IgD-negative memory B cell (primary cell): ENCODE data around the gene RCOR1. TPM values are rescaled to one million over a fixed set of nuclear protein-coding genes. Genes with fewer than 3 reads are reported as not detected.
"Not testable (repeated sequence)": the region's sequence is repeated elsewhere in the genome, so short reads cannot be mapped to it uniquely, and the experiment has no call there.

Experiments
- H3K27ac Mint-ChIP-seq, 3 donors: one replicate each; pipeline ENCODE4 v1.8.0; 2020 to 2022; ENCODE audit warnings: mild to moderate bottlenecking in 3 of 3, mixed read lengths in 3 of 3, moderate library complexity in 1 of 3
- H3K27me3 Mint-ChIP-seq: one replicate; pipeline ENCODE4 v1.8.0; 2021; ENCODE audit warnings: mixed read lengths
- H3K36me3 Mint-ChIP-seq: one replicate; pipeline ENCODE4 v1.8.0; 2020; ENCODE audit warnings: mild to moderate bottlenecking, mixed read lengths
- H3K4me1 Mint-ChIP-seq, 3 donors: one replicate each; pipeline ENCODE4 v1.8.0; 2020 to 2022; ENCODE audit warnings: mixed read lengths in 3 of 3, mild to moderate bottlenecking in 1 of 3
- H3K4me3 Mint-ChIP-seq, 4 donors: one replicate each; pipeline ENCODE4 v1.8.0; 2020 to 2022; ENCODE audit warnings: mild to moderate bottlenecking in 4 of 4, mixed read lengths in 4 of 4, moderate library complexity in 3 of 4
- H3K9me3 Mint-ChIP-seq, 3 donors: one replicate each; pipeline ENCODE4 v1.8.0; 2020 to 2021; ENCODE audit warnings: mixed read lengths in 3 of 3, mild to moderate bottlenecking in 1 of 3
- polyA plus RNA-seq: library from polyadenylated mRNA; unstranded; fragments of 300-500 nt; fragmentation: Illumina TruSeq; gene quantifications from one replicate; pipeline ENCODE4 v1.2.3, GENCODE V29; 2021

Gene RCOR1
- polyA plus RNA-seq, 1 donor from 2014 or later, result 1.2 TPM

GRCh38 chr14:102622262-102622885, 29.9 kb downstream of the RCOR1 start:
- no peaks in the 10 kb centered on the region for H3K9me3 Mint-ChIP-seq
- peak overlapping the region in 1 of 4 donors; percentile 72 for H3K4me3 Mint-ChIP-seq
- H3K4me1 Mint-ChIP-seq, result peaks cover 41 to 50% (median 42%) of the 10 kb centered on the region in 3 donors
- peak overlapping the region in 1 of 3 donors; percentile 2 for H3K27ac Mint-ChIP-seq
- H3K27me3 Mint-ChIP-seq, result no peaks in the 10 kb centered on the region
- peaks cover 2% of the 10 kb centered on the region for H3K36me3 Mint-ChIP-seq

GRCh38 chr14:102624666-102625065, 32.2 kb downstream of the RCOR1 start:
- peaks cover 37 to 51% (median 44%) of the 10 kb centered on the region in 3 donors for H3K4me1 Mint-ChIP-seq
- H3K9me3 Mint-ChIP-seq, result no peaks in the 10 kb centered on the region
- H3K27ac Mint-ChIP-seq, result peak overlapping the region in 1 of 3 donors; percentile 59
- H3K27me3 Mint-ChIP-seq, result no peaks in the 10 kb centered on the region
- no peak overlapping the region for H3K4me3 Mint-ChIP-seq
- peaks cover 2% of the 10 kb centered on the region for H3K36me3 Mint-ChIP-seq

GRCh38 chr14:102625564-102626296, 33.3 kb downstream of the RCOR1 start:
- Mint-ChIP-seq H3K9me3 (no peaks in the 10 kb centered on the region), H3K4me3 (no peak overlapping the region), H3K27me3 (no peaks in the 10 kb centered on the region), H3K4me1 (peaks cover 39 to 48% (median 44%) of the 10 kb centered on the region in 3 donors), H3K36me3 (peaks cover 2% of the 10 kb centered on the region), H3K27ac (peak overlapping the region in 1 of 3 donors; percentile 39)

- no peaks in the 10 kb centered on the region for H3K9me3 Mint-ChIP-seq
- no peak overlapping the region for H3K27ac Mint-ChIP-seq
- H3K27me3 Mint-ChIP-seq, result no peaks in the 10 kb centered on the region
- H3K36me3 Mint-ChIP-seq, result peaks cover 2% of the 10 kb centered on the region
- H3K4me3 Mint-ChIP-seq, result no peak overlapping the region
- peaks cover 35 to 44% (median 40%) of the 10 kb centered on the region in 3 donors for H3K4me1 Mint-ChIP-seq
These were observed 34.1 kb downstream of the RCOR1 start for GRCh38 chr14:102626530-102626929.

GRCh38 chr14:102629011-102629444, 36.6 kb downstream of the RCOR1 start:
- H3K36me3 Mint-ChIP-seq, result peaks cover 2% of the 10 kb centered on the region
- H3K4me3 Mint-ChIP-seq, result peak overlapping the region in 1 of 4 donors; percentile 20
- no peaks in the 10 kb centered on the region for H3K9me3 Mint-ChIP-seq
- H3K27ac Mint-ChIP-seq, result peak overlapping the region in 2 of 3 donors; percentile 54 to 73
- H3K4me1 Mint-ChIP-seq, result peaks cover 26 to 34% (median 28%) of the 10 kb centered on the region in 3 donors
- H3K27me3 Mint-ChIP-seq, result no peaks in the 10 kb centered on the region

- peaks cover 2% of the 10 kb centered on the region for H3K36me3 Mint-ChIP-seq
- peak overlapping the region in 2 of 3 donors; percentile 11 to 40 for H3K27ac Mint-ChIP-seq
- no peak overlapping the region for H3K4me3 Mint-ChIP-seq
- no peaks in the 10 kb centered on the region for H3K9me3 Mint-ChIP-seq
- H3K4me1 Mint-ChIP-seq, result peaks cover 28 to 38% (median 31%) of the 10 kb centered on the region in 3 donors
- no peaks in the 10 kb centered on the region for H3K27me3 Mint-ChIP-seq
These were observed 37.4 kb downstream of the RCOR1 start for GRCh38 chr14:102629808-102630350.

GRCh38 chr14:102630405-102630804, 38.0 kb downstream of the RCOR1 start:
- peaks cover 2% of the 10 kb centered on the region for H3K36me3 Mint-ChIP-seq
- peaks cover 28 to 38% (median 30%) of the 10 kb centered on the region in 3 donors for H3K4me1 Mint-ChIP-seq
- no peaks in the 10 kb centered on the region for H3K9me3 Mint-ChIP-seq
- H3K27ac Mint-ChIP-seq, result peak overlapping the region in 2 of 3 donors; percentile 11 to 40
- H3K4me3 Mint-ChIP-seq, result no peak overlapping the region
- H3K27me3 Mint-ChIP-seq, result no peaks in the 10 kb centered on the region

GRCh38 chr14:102630881-102631280, 38.4 kb downstream of the RCOR1 start:
- Mint-ChIP-seq H3K27ac (no peak overlapping the region), H3K9me3 (no peaks in the 10 kb centered on the region), H3K36me3 (peaks cover 2% of the 10 kb centered on the region), H3K4me3 (no peak overlapping the region), H3K4me1 (peaks cover 23 to 34% (median 25%) of the 10 kb centered on the region in 3 donors), H3K27me3 (no peaks in the 10 kb centered on the region)

- no peak overlapping the region for H3K27ac Mint-ChIP-seq
- H3K9me3 Mint-ChIP-seq, result no peaks in the 10 kb centered on the region
- peaks cover 16 to 20% (median 18%) of the 10 kb centered on the region in 3 donors for H3K4me1 Mint-ChIP-seq
- no peaks in the 10 kb centered on the region for H3K27me3 Mint-ChIP-seq
- H3K4me3 Mint-ChIP-seq, result no peak overlapping the region
- no peaks in the 10 kb centered on the region for H3K36me3 Mint-ChIP-seq
These were observed 41.6 kb downstream of the RCOR1 start for GRCh38 chr14:102633906-102634595.

GRCh38 chr14:102639611-102640010, 47.2 kb downstream of the RCOR1 start:
- peaks cover 21 to 34% (median 25%) of the 10 kb centered on the region in 3 donors for H3K4me1 Mint-ChIP-seq
- not testable (repeated sequence) for H3K27me3 Mint-ChIP-seq, H3K36me3 Mint-ChIP-seq, H3K4me3 Mint-ChIP-seq, H3K27ac Mint-ChIP-seq, H3K9me3 Mint-ChIP-seq

GRCh38 chr14:102644523-102644922, 52.1 kb downstream of the RCOR1 start:
- Mint-ChIP-seq H3K9me3 (no peaks in the 10 kb centered on the region), H3K4me1 (peaks cover 42 to 66% (median 52%) of the 10 kb centered on the region in 3 donors), H3K27ac (peak overlapping the region in 2 of 3 donors; percentile 7 to 83), H3K27me3 (no peaks in the 10 kb centered on the region), H3K4me3 (peak overlapping the region in 2 of 4 donors; percentile 30 to 54), H3K36me3 (no peaks in the 10 kb centered on the region)

GRCh38 chr14:102645746-102646440, 53.4 kb downstream of the RCOR1 start:
- Mint-ChIP-seq H3K27me3 (no peaks in the 10 kb centered on the region), H3K4me3 (peak overlapping the region in 1 of 4 donors; percentile 19), H3K9me3 (no peaks in the 10 kb centered on the region), H3K4me1 (peaks cover 50 to 75% (median 57%) of the 10 kb centered on the region in 3 donors), H3K36me3 (no peaks in the 10 kb centered on the region), H3K27ac (peak overlapping the region in 2 of 3 donors; percentile 3 to 33)

- Mint-ChIP-seq H3K27me3 (no peaks in the 10 kb centered on the region), H3K4me1 (peaks cover 50 to 76% (median 58%) of the 10 kb centered on the region in 3 donors), H3K4me3 (no peak overlapping the region), H3K9me3 (no peaks in the 10 kb centered on the region), H3K27ac (no peak overlapping the region), H3K36me3 (no peaks in the 10 kb centered on the region)
These were observed 54.2 kb downstream of the RCOR1 start for GRCh38 chr14:102646615-102647014.

- Mint-ChIP-seq H3K27ac (no peak overlapping the region), H3K4me1 (peaks cover 25 to 37% (median 36%) of the 10 kb centered on the region in 3 donors), H3K27me3 (no peaks in the 10 kb centered on the region), H3K4me3 (no peak overlapping the region), H3K9me3 (peaks cover 0 to 2% (median 0%) of the 10 kb centered on the region in 3 donors), H3K36me3 (peaks cover 3% of the 10 kb centered on the region)
These were observed 59.7 kb downstream of the RCOR1 start for GRCh38 chr14:102652194-102652593.
